Body of pancreas (tissue), 4 donors: Measurements from ENCODE around the gene SPOCK1. TPM values are rescaled to one million over a fixed set of nuclear protein-coding genes. Genes with fewer than 3 reads are reported as not detected.

Experiments used
- ATAC-seq: fragments of 150-250 bp; one replicate; pipeline ENCODE4 v1.9.1; 2016
- DNase-seq, 4 donors: peaks; one replicate each; pipeline ENCODE4 v3.0.0-alpha.2; 2019
- H3K27ac ChIP-seq, 4 donors: fragments of 200-600 bp; sonication (generic); 1 replicate in 3 of 4; 2 replicates in 1 of 4; pipeline versions ENCODE4 v1.5.1 to v1.6.1; 2016 to 2019; ENCODE audit warnings: mild to moderate bottlenecking in 1 of 4, mixed read lengths in 1 of 4, moderate library complexity in 1 of 4
- H3K27me3 ChIP-seq, 2 donors: fragments of 200-600 bp; sonication (generic); one replicate each; pipeline ENCODE4 v1.6.0; 2016; ENCODE audit warnings: mild to moderate bottlenecking in 1 of 2
- H3K36me3 ChIP-seq, 2 donors: fragments of 200-600 bp; sonication (generic); replicated peaks in 1 of 2; 2 replicates each; pipeline ENCODE4 v1.5.1; 2016; ENCODE audit warnings: low read depth in 2 of 2; ENCODE audit not compliant: insufficient read depth in 1 of 2
- H3K4me1 ChIP-seq: fragments of 200-600 bp; sonication (generic); one replicate; pipeline ENCODE4 v1.6.0; 2016
- H3K4me3 ChIP-seq, 2 donors: fragments of 200-600 bp; sonication (generic); 1 replicate in 1 of 2; 2 replicates in 1 of 2; pipeline ENCODE4 v1.5.1; 2016 to 2019
- H3K9me3 ChIP-seq, 3 donors: fragments of 200-600 bp; sonication (generic); 1 replicate in 2 of 3; 2 replicates in 1 of 3; pipeline ENCODE4 v1.5.1; 2016
- CTCF ChIP-seq, 7 experiments: fragments of 450-650 bp in 4 of 7; fragments of 200-600 bp in 3 of 7; sonication (generic) in 3 of 7; IDR thresholded peaks; one replicate each; pipeline ENCODE4 v1.5.1; 2016 to 2019; ENCODE audit warnings: antibody characterized with exemption in 7 of 7
- POLR2A ChIP-seq, 3 donors: fragments of 450-650 bp; IDR thresholded peaks; one replicate each; pipeline ENCODE4 v1.6.1; 2016; ENCODE audit warnings: antibody characterized with exemption in 3 of 3, mild to moderate bottlenecking in 2 of 3
- WGBS, 2 donors: methylation state at CpG; one replicate each; pipeline ENCODE4 v1.1.5; 2017; 5-methylcytosine and 5-hydroxymethylcytosine counted together
- intact Hi-C: fragments of 100-400 bp; cut with DNase I; formaldehyde crosslinking; loops from one replicate; pipeline ENCODE4 v1.15.1; 2023
- total RNA-seq, 2 donors: library from RNA; depleted of rRNA; stranded (reverse); fragments of >200 nt; gene quantifications; one replicate each; pipeline ENCODE4 v1.1.0, GENCODE V29; 2016

Gene SPOCK1
- total RNA-seq, 2 donors from 2014 or later: 22.4 to 30.6 TPM

- H3K27me3 ChIP-seq: no peaks in the 10 kb centered on the region
- WGBS, 2 donors: 65 to 78% methylated on average over 4 of the region's 4 CpGs
- no peak for ATAC-seq
- no peaks in the 10 kb centered on the region for H3K9me3 ChIP-seq
- no peaks in the 10 kb centered on the region for H3K36me3 ChIP-seq
- TF ChIP-seq CTCF (IDR thresholded peaks at IDR 0.05): no peak
- TF ChIP-seq POLR2A (IDR thresholded peaks at IDR 0.05): no peak
- H3K4me3 ChIP-seq: no peak overlapping the region
- H3K27ac ChIP-seq: no peak overlapping the region
- intact Hi-C loops: no loop called here
- H3K4me1 ChIP-seq: no peaks in the 10 kb centered on the region
- no peak for DNase-seq
These were observed 143.0 kb downstream of the SPOCK1 start for GRCh38 chr5:137356127-137356526.

DNA sequence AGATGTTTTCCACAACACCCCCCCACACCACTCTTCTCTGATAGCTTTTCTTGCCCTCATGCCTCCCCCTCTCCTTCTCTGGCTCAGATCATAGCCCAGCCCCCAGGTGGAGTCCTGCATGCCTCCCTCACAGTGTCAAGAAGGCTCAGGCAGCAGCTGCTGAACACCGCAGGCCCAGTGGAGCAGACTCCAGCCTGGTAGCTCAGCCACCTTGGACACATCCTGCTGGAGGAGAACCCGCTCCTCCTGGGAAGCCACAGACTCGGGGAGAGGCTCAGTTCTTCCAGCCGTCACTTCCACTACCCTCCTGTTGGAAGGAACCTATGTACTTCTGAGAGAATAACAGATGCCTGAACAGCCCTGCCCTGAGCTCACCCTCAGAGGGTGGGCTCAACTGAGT is 143.4 kb downstream of the SPOCK1 start:
- intact Hi-C loops: no loop called here
- no peak for TF ChIP-seq CTCF (IDR thresholded peaks at IDR 0.05)
- TF ChIP-seq POLR2A (IDR thresholded peaks at IDR 0.05): no peak
- Histone ChIP-seq H3K9me3 (no peaks in the 10 kb centered on the region), H3K36me3 (no peaks in the 10 kb centered on the region), H3K4me3 (no peak overlapping the region), H3K27ac (no peak overlapping the region), H3K27me3 (no peaks in the 10 kb centered on the region), H3K4me1 (no peaks in the 10 kb centered on the region)
- whole genome bisulfite sequencing, 2 donors: 84 to 90% methylated on average over 4 of the region's 4 CpGs
- ATAC-seq (no peak), DNase-seq (no peak)

- H3K27me3 ChIP-seq: no peaks in the 10 kb centered on the region
These were observed 147.0 kb downstream of the SPOCK1 start for GRCh38 chr5:137352095-137352494.

DNA sequence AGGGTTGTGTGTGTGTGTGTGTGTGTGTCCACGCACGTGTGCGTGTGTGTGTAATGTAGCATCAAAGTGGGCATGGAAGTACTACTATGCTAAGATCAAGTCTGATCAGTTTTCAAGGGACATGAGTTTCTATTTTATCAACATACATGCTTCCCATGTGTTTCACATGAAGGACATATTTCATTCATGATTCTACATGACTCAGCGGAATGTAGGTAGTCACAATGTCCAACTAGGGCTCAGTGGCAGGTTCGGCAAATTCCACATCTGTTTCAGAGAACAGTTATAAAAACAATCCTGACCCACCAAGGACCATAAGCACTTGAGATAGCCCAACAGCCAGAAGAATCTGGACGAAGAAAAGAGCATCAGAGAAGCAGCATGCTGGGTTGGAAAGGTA is 148.3 kb downstream of the SPOCK1 start:
- H3K36me3 ChIP-seq: no peaks in the 10 kb centered on the region
- WGBS, 2 donors: 64 to 87% methylated on average over 6 of the region's 6 CpGs

More at GRCh38 chr5:137352095-137352494, 147.0 kb downstream of the SPOCK1 start:
- 75 to 83% methylated on average over 5 of the region's 5 CpGs for WGBS, 2 donors
- Histone ChIP-seq H3K36me3 (no peaks in the 10 kb centered on the region), H3K27ac (no peak overlapping the region), H3K4me1 (no peaks in the 10 kb centered on the region), H3K9me3 (no peaks in the 10 kb centered on the region), H3K4me3 (no peak overlapping the region)
- no peak for ATAC-seq
- no peak for TF ChIP-seq POLR2A (IDR thresholded peaks at IDR 0.05)
- TF ChIP-seq CTCF (IDR thresholded peaks at IDR 0.05): no peak
- no peak for DNase-seq
- intact Hi-C loops: no loop called here

More for the DNA sequence above, 148.3 kb downstream of the SPOCK1 start:
- H3K27ac ChIP-seq: no peak overlapping the region
- no peak overlapping the region for H3K4me3 ChIP-seq
- intact Hi-C loops: no loop called here
- H3K4me1 ChIP-seq: no peaks in the 10 kb centered on the region
- H3K27me3 ChIP-seq: no peaks in the 10 kb centered on the region
- ATAC-seq (no peak), DNase-seq (no peak)
- TF ChIP-seq CTCF (IDR thresholded peaks at IDR 0.05) (no peak), POLR2A (IDR thresholded peaks at IDR 0.05) (no peak)
- no peaks in the 10 kb centered on the region for H3K9me3 ChIP-seq
